C4-2B (cell line): ENCODE measurements around the gene C10orf105.

Experiments used
- H3K27ac ChIP-seq: fragments of 450-650 bp; 2 replicates; pipeline ENCODE4 v1.5.1; 2017
- ZFX ChIP-seq: fragments of 450-650 bp; IDR thresholded peaks from 2 replicates; pipeline ENCODE4 v1.6.1; 2017
- TF ChIP-seq, protein P1 (sequence below): fragments of 450-650 bp; conservative IDR thresholded peaks from 2 replicates; pipeline ENCODE4 v1.5.1; 2017; ENCODE audit warnings: mild to moderate bottlenecking

The C10orf105 gene

DNA sequence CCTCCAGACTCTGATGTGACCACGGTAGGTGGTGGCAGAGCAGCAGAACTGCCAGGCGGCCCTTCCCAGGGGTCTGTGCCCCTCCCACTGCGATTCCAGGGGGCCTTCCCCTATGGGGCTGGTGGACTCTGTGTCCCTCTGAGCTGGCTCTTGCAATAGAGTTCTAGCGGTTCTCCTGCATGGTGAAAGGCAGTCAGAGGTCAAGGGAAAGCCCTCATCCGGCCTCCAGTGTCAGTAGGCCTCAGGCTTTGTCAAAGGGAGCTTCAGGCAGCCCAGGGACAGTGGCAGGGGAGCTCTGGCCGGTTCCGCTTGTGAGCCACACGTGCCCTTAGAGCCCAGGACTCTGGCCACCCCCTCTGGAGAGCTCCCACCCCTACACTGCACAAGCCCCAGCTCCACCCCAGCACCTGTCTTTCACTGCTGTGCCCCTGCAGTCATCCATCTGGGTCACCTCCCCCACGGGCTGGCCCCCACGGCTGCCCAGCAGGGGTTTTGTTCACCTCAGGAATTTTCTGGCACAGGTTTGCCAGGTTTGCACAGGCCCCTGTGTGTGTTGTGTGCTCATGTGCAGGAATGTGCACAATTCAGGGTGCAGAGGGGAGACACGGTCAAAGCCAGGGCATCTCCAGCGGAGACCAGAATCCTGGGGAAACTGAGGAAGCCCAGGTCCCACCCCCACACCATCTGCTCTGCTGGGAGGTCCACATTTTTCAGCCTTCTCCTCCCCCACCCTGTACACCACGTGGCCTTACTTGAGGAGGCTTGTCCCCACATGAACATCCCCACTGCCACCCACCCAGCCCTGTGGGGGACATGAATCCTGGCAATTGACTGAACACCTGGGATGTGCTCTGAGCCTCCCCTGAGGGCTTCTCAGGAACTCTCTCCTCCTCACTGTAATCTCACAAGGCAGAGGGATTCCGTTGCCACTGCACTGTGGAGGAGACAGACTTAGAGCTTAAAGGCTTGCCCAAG, 23.8 kb downstream of the C10orf105 start:
- TF ChIP-seq ZFX, result no peak
- TF ChIP-seq, protein P1, sequence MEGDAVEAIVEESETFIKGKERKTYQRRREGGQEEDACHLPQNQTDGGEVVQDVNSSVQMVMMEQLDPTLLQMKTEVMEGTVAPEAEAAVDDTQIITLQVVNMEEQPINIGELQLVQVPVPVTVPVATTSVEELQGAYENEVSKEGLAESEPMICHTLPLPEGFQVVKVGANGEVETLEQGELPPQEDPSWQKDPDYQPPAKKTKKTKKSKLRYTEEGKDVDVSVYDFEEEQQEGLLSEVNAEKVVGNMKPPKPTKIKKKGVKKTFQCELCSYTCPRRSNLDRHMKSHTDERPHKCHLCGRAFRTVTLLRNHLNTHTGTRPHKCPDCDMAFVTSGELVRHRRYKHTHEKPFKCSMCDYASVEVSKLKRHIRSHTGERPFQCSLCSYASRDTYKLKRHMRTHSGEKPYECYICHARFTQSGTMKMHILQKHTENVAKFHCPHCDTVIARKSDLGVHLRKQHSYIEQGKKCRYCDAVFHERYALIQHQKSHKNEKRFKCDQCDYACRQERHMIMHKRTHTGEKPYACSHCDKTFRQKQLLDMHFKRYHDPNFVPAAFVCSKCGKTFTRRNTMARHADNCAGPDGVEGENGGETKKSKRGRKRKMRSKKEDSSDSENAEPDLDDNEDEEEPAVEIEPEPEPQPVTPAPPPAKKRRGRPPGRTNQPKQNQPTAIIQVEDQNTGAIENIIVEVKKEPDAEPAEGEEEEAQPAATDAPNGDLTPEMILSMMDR, result no peak
- H3K27ac ChIP-seq, result no peak overlapping the region

DNA sequence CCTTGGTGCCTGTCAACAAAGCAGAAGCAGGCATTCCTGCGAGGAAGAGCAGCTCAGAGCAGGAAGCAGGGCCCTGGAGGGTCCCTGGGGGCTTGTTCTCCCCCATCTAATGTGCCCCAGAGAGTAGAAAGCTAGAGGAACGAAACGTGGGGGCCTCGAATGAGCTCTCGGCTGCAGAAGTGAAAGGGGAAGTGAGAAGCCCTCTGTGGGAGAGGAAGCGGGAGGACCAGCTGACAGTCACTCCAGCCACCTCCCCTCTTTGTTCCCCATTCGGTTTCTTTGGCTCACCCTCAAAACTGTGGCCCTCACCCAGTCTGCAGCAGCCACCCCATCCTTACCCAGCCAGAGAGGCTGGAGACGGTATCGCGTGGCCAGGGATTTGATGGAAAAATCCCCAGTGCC, 25.0 kb downstream of the C10orf105 start:
- H3K27ac ChIP-seq, result no peak overlapping the region
- TF ChIP-seq, protein P1, result no peak
- no peak for TF ChIP-seq ZFX

DNA sequence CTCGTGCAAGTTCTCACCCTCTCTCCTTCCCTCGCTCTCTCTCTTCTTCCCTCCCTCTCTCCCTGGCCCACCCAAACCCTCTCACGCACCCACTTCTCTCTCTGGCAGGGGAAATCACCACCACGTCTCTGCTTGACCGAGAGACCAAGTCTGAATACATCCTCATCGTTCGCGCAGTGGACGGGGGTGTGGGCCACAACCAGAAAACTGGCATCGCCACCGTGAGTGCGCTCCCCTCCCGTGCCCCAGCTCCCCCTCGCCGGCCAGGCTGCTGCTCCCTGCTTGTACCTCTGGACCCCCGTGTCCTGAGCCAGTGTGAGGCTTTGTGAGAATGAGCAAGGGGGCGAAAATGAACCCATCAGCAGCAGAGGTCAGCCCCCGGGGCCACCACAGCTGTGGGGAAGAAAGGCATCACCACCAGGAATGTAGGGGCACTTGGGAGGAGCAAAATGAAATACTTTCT, 25.5 kb downstream of the C10orf105 start:
- TF ChIP-seq, protein P1, result no peak
- no peak for TF ChIP-seq ZFX
- no peak overlapping the region for H3K27ac ChIP-seq

DNA sequence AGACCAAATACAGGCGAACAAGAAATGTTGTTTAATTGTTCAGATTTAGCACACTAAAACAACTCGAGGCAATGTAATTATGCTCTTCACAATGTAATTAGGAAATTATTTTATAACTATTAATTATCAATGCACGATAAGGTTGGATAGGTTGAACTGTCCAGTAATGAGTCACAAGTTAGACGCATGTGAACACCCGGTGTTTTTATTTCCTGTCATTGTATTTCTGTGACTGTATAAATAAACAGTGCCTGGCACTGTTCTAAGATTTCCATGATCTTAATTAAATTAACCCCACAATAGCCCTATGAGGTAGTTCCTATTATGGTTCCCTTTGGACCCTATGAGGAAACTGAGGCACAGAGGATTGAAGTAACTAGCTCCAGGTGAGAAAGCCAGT, 26.2 kb downstream of the C10orf105 start:
- TF ChIP-seq ZFX, result no peak
- TF ChIP-seq, protein P1, result no peak
- no peak overlapping the region for H3K27ac ChIP-seq

DNA sequence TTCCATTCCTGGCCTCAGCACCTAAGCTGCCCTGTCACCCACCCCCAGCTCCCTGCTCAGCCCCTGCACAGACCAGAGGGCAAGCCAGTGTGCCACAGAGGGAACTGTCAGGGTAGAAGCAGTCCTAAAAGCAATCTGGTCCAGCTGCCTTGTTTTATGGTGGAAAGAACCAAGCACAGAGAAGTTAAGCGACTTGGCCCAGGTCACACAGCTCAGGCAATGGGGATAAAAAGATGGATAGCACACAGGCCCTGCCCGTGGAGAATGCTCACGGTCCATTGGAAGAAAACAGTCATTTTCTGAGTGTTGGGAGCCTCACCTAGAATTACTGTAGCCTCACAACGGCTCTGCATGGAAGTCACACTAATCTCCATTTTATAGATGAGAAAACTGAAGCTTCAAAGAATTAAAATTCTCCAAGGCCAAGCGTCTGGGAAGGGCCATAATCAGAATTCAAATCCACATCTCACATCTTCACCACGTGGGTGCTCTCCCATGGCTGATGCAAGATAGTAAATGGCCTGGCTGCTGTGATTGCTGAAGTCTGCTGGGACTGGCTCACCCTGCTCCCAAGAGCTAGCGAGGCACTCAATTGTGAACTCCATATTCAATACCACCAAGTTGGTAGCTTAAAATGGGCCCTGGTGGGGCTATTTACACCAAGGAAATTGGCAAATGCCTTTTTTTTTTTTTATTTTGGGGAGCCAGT, 26.8 kb downstream of the C10orf105 start:
- H3K27ac ChIP-seq, result no peak overlapping the region
- TF ChIP-seq, protein P1, result no peak
- no peak for TF ChIP-seq ZFX

DNA sequence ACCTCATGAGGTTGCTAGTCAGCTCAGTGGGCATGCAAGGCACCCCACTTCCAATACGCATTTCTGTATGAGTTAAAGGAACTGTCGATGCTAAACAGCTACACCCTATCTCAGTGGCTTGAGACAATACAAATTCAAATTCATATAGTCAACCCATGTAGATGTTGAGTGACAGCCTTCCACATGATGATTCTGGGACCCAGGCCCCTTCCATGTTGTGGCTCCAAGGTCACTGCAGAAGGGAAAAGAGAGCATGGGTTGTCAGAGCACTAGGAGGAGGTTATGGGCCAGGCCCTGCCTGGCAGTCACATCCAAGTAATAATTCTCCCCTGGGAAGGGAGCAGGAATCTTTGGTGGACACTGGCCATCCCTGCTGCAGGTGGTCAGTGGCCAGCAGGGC, 28.2 kb downstream of the C10orf105 start:
- no peak overlapping the region for H3K27ac ChIP-seq
- TF ChIP-seq ZFX, result no peak
- TF ChIP-seq, protein P1, result no peak
